SH-SY5Y (cell line): ENCODE results near the gene AVPR1B.

Source experiments
- GATA2 ChIP-seq: IDR thresholded peaks from 2 replicates; pipeline ENCODE4 v1.6.1; 2011; ENCODE audit warnings: mild to moderate bottlenecking, low read depth, low read length
- GATA3 ChIP-seq: IDR thresholded peaks from 2 replicates; pipeline ENCODE4 v1.6.1; 2011; ENCODE audit warnings: low read depth, mild to moderate bottlenecking, low read length, moderate library complexity

GRCh38 chr1:206144605-206145004, 27.4 kb upstream of the AVPR1B start:
- TF ChIP-seq GATA2 (no peak), GATA3 (no peak)
